GM12892 (cell line): ENCODE measurements around the gene AHDC1.
"Not testable (repeated sequence)": the region's sequence is repeated elsewhere in the genome, so short reads cannot be mapped to it uniquely, and the experiment has no call there.

Experiments used
- DNase-seq: peaks from one replicate; pipeline ENCODE4 v3.0.0; 2011; ENCODE audit not compliant: insufficient read length
- FAIRE-seq: peaks from 2 replicates; lab custom pipeline; 2011; peaks lifted over from hg19 to GRCh38; lab: Jason Lieb, UNC
- POLR2A ChIP-seq: IDR thresholded peaks from 2 replicates; pipeline ENCODE4 v1.6.1; 2011; ENCODE audit warnings: low read depth, low read length, control low read depth
- POLR2AphosphoS5 ChIP-seq: IDR thresholded peaks from 2 replicates; pipeline ENCODE4 v1.6.1; 2011; ENCODE audit warnings: low read depth, low read length, control low read depth
- TAF1 ChIP-seq: IDR thresholded peaks from 2 replicates; pipeline ENCODE4 v1.6.1; 2011; ENCODE audit warnings: low read depth, mild to moderate bottlenecking, control low read depth, low read length, borderline replicate concordance

The AHDC1 gene

DNA sequence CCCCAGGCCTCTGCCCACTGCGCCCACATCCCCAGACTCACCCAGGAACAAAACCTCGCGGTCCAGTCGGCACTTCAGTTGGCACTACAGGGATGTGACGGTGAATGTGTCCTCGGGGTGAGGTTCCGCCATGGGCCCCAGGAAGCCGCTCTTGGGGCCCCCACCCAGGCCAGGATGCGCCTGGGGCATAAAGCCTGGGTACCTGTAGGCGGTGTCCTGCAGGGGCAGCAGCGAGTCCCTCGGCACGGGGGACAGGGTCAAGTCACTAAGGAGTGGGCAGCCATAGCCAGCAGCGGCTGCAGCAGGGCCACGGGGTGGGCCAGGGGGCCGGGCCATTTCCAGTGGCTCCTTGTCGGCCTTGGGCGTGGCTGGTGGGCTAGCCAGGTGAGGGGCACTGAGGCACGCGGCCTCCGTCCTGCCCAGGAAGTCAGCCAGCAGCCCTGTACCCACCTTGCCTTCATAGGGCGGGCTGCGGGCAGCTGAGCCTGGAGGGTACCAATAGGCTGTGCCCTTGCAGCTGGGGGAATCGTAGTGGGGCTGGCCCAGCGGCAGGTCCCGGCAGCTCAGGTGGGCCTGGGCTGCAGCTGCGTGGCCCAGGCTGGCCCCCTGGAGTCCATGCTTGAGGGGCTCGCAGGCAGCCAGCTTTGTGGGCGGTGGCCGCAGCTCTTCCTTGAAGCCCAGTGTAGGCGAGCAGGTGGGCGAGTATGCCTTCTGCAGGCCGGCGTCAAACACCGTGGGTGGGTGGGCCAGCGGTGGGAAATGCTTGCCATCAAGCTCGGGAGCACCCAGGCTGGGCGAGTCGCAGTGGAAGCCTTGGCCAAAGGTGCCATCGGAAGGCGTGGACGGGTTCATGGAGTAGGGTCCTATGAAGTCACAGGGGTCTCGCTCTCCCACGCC lies 56.5 kb downstream of the AHDC1 start:
- DNase-seq (no peak), FAIRE-seq (no peak)
- TF ChIP-seq POLR2A (no peak), TAF1 (no peak), POLR2AphosphoS5 (no peak)

DNA sequence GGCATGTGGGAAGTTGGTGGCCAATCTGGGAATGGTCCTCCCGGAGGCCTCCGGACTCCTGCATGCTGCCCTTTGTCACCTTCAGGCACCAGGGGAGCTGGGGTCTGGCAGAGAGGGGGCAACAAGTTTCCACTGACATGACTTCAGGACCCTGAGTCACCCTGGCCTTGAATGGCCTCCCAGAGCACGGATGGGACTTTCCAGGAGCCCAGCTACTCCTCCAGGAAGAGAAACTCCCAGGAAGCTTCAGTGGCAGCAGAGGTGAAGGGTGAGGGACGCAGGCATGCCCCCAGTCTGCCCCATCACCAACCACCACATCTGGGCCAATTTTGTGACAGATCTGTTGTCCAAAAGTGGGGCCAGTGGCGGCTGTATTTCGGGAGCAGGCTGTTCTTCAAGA lies 58.1 kb downstream of the AHDC1 start:
- DNase-seq (no peak), FAIRE-seq (no peak)
- TF ChIP-seq POLR2A (no peak), POLR2AphosphoS5 (no peak), TAF1 (no peak)

DNA sequence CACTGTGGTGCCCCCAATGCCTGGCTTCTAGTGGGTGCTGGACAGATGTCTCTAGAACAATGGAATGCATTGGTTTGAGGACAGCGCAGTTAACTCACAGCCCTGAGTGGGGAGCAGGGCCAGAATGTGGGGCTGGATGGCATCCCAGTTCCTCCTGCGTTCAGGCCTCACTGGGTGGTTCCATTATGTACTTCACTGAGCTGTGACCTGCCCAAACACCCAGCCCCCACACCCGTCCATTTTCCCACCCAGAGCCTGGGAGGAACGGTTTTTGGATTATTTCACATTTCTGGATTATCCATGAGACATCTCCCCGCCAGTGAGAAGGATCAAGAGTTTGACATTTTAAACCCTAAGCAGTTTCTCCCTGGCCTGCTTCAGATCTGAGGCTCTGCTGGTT lies 58.7 kb downstream of the AHDC1 start:
- TF ChIP-seq POLR2AphosphoS5 (no peak), POLR2A (no peak), TAF1 (no peak)
- FAIRE-seq = no peak

DNA sequence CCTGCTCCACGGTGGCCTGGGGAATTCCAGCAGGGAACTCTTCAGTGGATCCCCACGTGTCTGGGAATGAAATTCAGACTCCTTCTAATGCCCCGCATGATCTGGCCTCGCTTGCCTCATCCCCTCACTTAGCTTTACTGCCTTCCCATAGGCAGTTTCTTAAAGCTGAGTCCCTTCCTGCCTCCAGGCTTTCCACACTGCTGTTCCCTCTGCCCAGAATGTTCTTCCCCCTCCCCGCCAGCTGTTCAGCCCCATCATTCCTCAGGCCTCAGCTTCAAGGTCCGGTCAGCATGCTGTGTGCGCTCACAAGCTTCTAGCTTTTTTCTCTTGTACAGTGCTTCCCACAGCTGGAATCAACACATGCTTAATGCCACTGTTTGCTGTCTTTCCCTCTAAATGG lies 59.1 kb downstream of the AHDC1 start:
- no peak for FAIRE-seq
- DNase-seq = no peak
- TF ChIP-seq POLR2AphosphoS5 (no peak), POLR2A (no peak), TAF1 (no peak)

More for the DNA sequence above, 58.7 kb downstream of the AHDC1 start:
- no peak for DNase-seq

DNA sequence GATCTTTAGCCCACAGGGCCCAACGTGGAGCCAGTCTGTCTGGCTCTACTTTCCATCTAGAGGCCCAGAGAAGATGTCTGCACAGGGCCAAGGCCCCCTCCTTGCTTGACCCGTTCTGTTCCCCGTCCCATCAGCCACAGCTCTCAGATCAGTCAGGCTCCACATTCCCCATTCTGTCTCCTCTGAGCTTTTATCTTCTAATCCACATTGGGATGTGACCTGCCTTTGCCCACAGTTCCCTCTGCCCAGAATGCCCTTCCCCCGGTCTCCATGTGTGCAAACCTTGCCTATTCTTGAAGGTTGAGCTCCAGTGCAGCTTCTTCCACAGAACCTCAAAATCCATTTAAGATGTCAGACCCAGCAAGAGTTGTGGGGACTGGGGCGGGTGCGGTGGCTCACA lies 60.7 kb downstream of the AHDC1 start:
- FAIRE-seq (no peak), DNase-seq (no peak)
- TF ChIP-seq POLR2A = no peak

DNA sequence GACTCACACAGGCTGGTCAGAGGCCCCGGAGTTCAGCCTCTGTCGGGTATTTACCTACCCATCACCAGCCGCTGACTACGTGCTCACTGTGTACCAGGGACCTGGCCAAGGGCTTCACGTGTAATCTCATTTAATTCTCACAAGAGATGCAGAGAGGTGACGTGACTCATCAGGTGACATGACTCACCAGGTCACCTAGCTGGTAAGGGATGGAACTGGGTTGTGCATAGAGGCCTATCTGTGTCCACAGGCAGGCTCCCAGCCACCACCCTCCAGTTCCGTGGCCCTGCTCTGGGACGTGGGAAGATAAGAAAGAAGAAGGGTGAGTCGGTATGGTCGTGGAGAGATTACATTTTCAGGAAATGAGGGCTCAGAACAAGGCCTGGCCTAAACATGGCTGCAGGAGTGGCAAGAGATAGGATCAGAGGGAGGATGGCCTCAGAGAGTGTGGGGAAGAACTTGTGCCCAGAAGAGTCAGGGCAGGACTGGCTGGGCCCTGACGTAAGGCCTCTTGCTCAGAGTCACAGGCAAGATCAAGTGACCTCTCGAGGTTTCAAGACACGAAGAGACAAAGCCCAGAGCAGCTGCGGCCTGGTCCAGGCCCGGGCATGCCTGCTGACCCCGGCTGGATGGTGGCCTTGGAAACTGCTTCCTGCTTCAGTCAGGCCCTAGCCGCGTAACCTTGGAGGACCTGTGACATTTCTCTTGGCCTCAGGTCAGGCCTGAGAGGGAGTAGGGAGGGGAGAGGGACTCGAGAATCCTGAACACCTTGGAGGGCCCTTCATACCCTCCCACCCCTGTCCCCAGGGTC lies 61.3 kb downstream of the AHDC1 start:
- no peak for DNase-seq
- FAIRE-seq = no peak
- TF ChIP-seq TAF1 = no peak
- no peak for TF ChIP-seq POLR2AphosphoS5
- TF ChIP-seq POLR2A = no peak

DNA sequence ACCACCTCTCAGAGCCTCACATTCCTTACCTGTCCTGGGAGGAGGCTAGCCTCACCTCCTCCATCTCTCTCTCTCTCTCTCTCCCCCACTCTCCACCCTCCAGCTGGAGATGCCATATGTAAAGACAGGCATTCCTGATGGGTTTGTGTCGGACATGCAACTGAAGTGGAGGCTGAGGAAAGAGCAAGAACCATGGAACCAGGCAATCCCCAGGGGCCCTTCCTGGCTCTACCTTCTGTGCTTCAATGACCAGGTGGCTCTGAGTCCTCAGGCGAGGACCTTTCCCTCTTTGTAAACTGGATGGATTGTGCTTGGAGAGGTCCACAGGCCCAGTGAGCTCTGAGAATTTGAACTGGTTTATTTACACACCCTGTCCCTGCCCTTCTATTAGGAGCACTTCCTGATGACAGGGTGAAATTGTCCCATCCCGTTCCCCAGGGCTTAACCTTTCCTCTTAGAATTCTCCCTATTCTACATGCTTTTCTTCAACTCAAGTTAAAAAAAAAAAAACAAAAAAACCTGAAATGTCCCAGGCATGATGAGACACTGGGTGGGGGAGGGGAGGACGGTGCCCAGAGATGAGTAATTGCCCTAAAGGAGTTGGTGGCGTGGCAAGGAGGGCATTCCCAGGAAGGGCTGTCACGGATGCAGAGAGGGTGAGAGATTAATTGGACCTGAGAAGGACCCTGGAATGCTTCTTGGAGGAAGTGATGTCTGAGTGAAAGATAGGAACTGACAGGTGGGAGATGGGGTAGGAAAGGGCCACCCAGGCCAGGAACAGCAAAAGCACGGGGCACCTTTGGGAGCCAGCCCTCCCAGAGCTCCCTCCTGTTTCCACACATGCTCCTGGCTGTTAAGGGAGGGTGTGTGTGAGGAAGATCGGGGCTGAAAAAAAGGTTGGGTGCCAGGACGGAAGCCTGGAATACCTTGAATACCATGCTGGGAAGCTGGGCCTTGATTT lies 63.8 kb downstream of the AHDC1 start:
- TF ChIP-seq POLR2AphosphoS5 = no peak
- no peak for TF ChIP-seq TAF1
- TF ChIP-seq POLR2A = no peak
- DNase-seq (no peak), FAIRE-seq (no peak)

DNA sequence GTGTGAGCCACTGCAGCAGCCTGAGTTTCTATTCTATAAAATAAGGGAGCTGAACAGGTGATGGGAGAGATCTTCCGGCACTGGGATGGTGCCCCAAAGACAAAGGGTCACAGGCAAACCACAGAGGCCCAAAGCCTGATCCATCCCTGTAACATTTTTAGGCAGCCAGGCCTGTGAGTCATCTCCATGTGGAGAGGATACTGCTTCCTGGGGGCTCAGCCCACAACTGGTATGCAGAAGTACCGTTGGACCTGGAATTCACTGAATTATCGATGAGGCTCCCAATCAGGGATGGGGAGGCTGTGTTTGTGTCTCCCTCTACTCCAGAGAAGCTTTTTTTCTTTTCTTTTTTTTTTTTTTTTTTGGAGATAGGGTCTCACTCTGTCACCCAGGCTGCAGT lies 65.2 kb downstream of the AHDC1 start:
- no peak for DNase-seq
- no peak for FAIRE-seq
- TF ChIP-seq POLR2AphosphoS5 = no peak
- no peak for TF ChIP-seq POLR2A
- no peak for TF ChIP-seq TAF1

DNA sequence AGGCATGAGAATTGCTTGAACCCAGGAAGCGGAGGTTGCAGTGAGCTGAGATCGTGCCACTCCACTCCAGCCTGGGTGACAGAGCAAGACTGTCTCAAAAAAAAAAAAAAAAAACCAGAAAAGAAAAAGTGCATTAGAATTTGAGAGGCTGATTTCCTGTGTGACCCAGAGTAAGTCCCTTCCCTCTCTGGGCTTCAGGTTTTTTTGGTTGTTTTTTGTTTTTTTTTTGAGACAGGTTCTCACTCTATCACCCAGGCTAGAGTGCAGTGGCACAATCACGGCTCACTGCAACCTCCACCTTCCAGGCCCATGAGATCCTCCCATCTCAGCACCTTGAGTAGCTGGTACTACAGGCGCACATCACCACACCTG lies 65.7 kb downstream of the AHDC1 start:
- FAIRE-seq, DNase-seq: not testable (repeated sequence)

DNA sequence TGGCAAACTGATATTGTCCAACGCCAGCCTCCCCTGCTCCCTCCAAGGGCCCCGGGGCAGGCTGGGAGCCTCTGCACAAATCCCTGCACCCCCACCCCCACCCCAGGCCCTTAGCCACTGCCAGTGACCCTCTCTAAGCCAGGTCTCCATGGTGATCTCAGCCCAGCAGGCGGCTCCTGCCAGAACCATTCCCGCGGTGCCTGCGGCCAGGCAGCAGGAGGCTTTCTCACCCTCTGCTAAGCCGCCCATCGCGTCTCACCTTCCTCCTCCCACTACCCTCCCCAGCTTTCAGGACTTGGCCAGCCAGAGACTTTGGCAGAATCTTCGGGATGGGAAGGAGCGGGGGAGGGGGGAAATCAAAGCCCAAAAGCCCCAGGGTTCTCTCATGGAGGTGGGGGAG lies 67.2 kb downstream of the AHDC1 start:
- FAIRE-seq (no peak), DNase-seq (no peak)
- TF ChIP-seq POLR2AphosphoS5 (no peak), POLR2A (no peak), TAF1 (no peak)

DNA sequence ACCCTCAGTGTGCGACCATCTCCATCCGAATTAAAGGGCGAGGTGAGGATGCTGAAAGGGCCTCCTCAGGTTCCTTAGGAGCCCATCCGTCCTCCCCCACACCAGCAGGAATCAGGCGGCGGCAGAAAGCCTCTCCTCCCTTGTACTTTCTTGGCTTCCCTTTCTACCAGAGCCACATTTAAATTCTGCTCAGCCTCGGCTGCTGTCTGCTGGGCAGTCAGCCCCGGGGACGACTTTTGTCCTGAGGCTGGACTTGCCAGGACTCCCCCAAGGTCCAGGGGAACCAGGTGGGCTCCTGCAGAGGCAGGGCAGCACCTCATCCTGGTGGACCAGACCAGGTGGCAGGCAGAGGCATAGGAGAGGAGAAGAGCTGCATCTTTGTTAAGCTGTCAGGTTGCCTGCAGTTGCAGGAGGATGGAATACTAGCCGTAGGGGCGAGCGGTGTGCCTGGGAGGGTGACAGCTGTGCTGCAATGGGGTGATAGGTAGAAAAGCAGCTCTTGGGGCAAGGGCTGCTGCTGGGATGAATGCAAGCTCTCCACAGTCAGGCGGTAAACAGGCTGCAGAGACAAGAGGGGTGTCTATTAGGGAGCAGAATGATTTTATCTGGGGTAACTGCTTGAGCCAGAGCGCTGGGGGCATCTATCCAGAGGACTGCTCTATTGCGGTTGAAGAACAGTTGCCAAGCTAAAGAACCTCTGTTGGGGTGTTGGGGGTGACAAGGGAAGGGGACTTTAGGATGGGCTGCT lies 67.8 kb downstream of the AHDC1 start:
- FAIRE-seq = no peak
- DNase-seq = no peak
- no peak for TF ChIP-seq TAF1
- no peak for TF ChIP-seq POLR2AphosphoS5
- TF ChIP-seq POLR2A = no peak
